Tibial artery (tissue), 4 donors: ENCODE measurements around the gene MEIS3.

ENCODE experiments used
- DNase-seq, 2 donors: peaks; one replicate each; pipeline ENCODE4 v3.0.0-alpha.2; 2019
- H3K27ac ChIP-seq, 2 donors: fragments of 200-600 bp; sonication (generic) in 1 of 2; 1 replicate in 1 of 2; 2 replicates in 1 of 2; pipeline ENCODE4 v1.5.1; 2018 to 2019; ENCODE audit warnings: mild to moderate bottlenecking in 1 of 2
- H3K27me3 ChIP-seq, 2 donors: fragments of 200-600 bp; sonication (generic) in 1 of 2; one replicate each; pipeline versions ENCODE4 v1.5.1 to v1.6.0; 2016 to 2019
- H3K36me3 ChIP-seq, 3 donors: fragments of 200-600 bp; sonication (generic) in 2 of 3; one replicate each; pipeline ENCODE4 v1.5.1; 2016 to 2019; ENCODE audit warnings: mild to moderate bottlenecking in 2 of 3
- H3K4me1 ChIP-seq, 4 donors: fragments of 200-600 bp; sonication (generic) in 2 of 4; 1 replicate in 3 of 4; 2 replicates in 1 of 4; pipeline ENCODE4 v1.5.1; 2016 to 2019
- H3K4me3 ChIP-seq, 2 donors: fragments of 200-600 bp; sonication (generic) in 1 of 2; 1 replicate in 1 of 2; 2 replicates in 1 of 2; pipeline ENCODE4 v1.5.1; 2018 to 2019; ENCODE audit warnings: mild to moderate bottlenecking in 2 of 2
- H3K9me3 ChIP-seq, 3 donors: fragments of 200-600 bp; sonication (generic) in 1 of 3; one replicate each; pipeline ENCODE4 v1.5.1; 2016 to 2019
- intact Hi-C: fragments of 100-400 bp; cut with DNase I; formaldehyde crosslinking; loops from one replicate; pipeline ENCODE4 v1.15.0; 2023; ENCODE audit warnings: low total_unique reads
- TF ChIP-seq, protein P1 (sequence below), 2 experiments: fragments of 200-600 bp in 1 of 2; fragments of 450-650 bp in 1 of 2; IDR thresholded peaks; one replicate each; pipeline ENCODE4 v1.5.1; 2017 to 2019; ENCODE audit warnings: antibody characterized with exemption in 2 of 2, mild to moderate bottlenecking in 1 of 2, moderate library complexity in 1 of 2

MEIS3 gene

DNA sequence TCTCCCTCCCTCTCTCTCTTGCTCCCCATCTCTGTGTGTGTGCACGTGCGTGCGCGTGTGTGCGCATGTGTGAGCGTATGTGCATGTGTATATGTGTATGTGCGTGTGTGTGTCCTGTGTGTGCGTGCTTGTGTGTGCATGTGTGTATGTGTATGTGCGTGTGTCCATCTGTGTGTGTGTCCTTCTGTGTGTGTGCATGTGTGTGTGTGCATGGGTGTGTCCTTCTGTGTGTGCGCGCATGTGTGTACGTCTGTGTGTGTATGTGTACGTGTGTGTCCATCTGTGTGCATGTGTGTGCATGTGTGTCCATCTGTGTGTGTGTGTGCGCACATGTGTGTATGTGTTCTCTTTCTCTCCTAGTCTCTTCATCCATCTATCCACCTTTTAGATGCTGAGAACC, 40.1 kb upstream of the MEIS3 start:
- DNase-seq: no peak
- H3K27ac ChIP-seq: no peak overlapping the region
- peaks cover 0 to 6% (median 3%) of the 10 kb centered on the region in 4 donors for H3K4me1 ChIP-seq
- H3K36me3 ChIP-seq: peaks cover 0 to 5% (median 0%) of the 10 kb centered on the region in 3 donors
- peaks cover 2 to 20% (median 11%) of the 10 kb centered on the region in 3 donors for H3K9me3 ChIP-seq
- intact Hi-C loops: no loop called here
- TF ChIP-seq, protein P1, sequence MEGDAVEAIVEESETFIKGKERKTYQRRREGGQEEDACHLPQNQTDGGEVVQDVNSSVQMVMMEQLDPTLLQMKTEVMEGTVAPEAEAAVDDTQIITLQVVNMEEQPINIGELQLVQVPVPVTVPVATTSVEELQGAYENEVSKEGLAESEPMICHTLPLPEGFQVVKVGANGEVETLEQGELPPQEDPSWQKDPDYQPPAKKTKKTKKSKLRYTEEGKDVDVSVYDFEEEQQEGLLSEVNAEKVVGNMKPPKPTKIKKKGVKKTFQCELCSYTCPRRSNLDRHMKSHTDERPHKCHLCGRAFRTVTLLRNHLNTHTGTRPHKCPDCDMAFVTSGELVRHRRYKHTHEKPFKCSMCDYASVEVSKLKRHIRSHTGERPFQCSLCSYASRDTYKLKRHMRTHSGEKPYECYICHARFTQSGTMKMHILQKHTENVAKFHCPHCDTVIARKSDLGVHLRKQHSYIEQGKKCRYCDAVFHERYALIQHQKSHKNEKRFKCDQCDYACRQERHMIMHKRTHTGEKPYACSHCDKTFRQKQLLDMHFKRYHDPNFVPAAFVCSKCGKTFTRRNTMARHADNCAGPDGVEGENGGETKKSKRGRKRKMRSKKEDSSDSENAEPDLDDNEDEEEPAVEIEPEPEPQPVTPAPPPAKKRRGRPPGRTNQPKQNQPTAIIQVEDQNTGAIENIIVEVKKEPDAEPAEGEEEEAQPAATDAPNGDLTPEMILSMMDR (IDR thresholded peaks at IDR 0.05): no peak
- H3K4me3 ChIP-seq: no peak overlapping the region
- peaks cover 5 to 60% of the 10 kb centered on the region in 2 donors for H3K27me3 ChIP-seq

DNA sequence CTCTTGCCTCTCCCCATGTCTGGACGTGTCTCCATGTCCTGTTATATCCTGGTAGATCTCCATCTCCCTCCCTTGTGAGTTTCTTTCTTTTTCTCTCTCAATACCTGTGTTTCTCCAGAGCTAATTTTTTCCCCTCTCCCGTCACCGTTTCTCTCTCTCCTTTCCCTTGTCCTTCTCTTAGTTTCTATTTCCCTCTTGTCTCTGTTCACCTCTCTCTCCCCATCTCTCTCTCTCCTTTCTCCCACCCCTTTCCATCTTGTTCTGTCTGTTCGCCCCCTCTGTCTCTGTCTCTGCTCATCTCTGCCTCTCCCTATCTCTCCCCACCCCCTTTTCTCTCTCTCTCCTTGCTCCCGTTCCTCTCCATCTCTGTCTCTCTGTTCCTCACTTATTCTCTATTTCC, 39.3 kb upstream of the MEIS3 start:
- TF ChIP-seq, protein P1 (IDR thresholded peaks at IDR 0.05): no peak
- Histone ChIP-seq H3K36me3 (peaks cover 0 to 5% (median 0%) of the 10 kb centered on the region in 3 donors), H3K27ac (no peak overlapping the region), H3K4me3 (no peak overlapping the region), H3K4me1 (peaks cover 0 to 6% (median 3%) of the 10 kb centered on the region in 4 donors), H3K9me3 (peaks cover 2 to 20% (median 11%) of the 10 kb centered on the region in 3 donors), H3K27me3 (peaks cover 5 to 60% of the 10 kb centered on the region in 2 donors)
- intact Hi-C loops: no loop called here
- no peak for DNase-seq

DNA sequence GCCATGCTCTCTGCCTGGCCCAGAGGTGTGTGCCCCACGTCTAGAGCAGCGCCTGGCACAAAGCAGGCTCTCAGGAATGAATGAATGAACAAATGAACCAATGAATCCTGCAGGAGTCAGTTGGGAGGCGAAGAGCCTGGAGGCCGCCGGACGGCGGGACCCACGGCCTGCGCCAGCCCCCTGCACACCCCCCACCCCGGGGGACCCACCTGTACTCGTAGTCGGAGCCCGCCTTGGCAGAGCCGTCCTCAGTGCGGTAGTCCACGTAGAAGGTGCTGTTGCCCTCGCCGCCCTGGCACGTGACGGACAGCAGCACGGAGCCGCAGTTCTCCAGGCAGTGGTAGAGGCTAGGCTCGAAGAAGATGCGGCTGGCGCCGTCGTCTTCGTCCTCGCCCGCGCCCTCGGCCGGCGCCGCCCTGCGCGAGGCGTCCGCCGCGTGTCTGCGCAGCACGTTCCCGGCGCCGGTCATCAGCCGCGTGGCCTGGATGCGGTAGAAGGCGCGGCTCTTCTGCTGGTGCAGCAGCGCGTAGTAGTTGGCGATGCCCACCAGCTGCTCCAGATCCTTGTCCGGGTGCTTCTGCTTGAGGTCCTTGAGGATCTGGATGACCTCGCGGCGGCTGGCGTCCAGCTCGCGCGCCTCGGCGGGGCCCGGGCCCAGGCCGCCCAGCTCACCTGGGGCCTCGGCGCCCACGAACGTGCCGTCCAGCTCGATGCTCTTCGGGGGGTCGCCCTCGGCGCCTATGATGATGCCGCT, 37.6 kb upstream of the MEIS3 start:
- TF ChIP-seq, protein P1 (IDR thresholded peaks at IDR 0.05): no peak
- Histone ChIP-seq H3K36me3 (peaks cover 0 to 5% (median 0%) of the 10 kb centered on the region in 3 donors), H3K27me3 (peaks cover 5 to 60% of the 10 kb centered on the region in 2 donors), H3K4me1 (peaks cover 0 to 6% (median 3%) of the 10 kb centered on the region in 4 donors), H3K27ac (no peak overlapping the region), H3K9me3 (peaks cover 2 to 20% (median 11%) of the 10 kb centered on the region in 3 donors), H3K4me3 (no peak overlapping the region)
- intact Hi-C loops: no loop called here
- DNase-seq: no peak

DNA sequence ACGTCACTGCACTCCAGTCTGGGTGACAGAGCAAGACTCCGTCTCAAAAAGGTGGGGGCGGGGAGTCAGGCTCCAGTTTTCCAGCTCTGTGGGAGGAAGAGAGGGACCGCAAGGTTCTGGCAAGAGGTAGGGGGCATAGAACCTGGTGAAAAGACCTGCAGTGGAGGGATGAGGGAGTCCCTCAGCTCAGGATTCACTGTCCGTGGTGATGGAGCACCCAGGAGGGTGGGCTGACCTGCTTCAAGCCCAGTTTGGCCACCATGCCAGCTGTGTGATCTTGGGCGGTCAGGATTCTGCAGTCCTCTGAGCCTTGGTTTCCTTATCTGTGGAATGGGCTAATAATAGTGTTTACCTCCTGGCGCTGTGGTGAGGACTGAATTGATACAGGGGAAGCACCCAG, 31.2 kb upstream of the MEIS3 start:
- no peak overlapping the region for H3K27ac ChIP-seq
- no peak for DNase-seq
- peaks cover 0 to under 1% (median 0%) of the 10 kb centered on the region in 3 donors for H3K36me3 ChIP-seq
- peaks cover 0 to 19% (median 14%) of the 10 kb centered on the region in 4 donors for H3K4me1 ChIP-seq
- peaks cover 7 to 48% of the 10 kb centered on the region in 2 donors for H3K27me3 ChIP-seq
- TF ChIP-seq, protein P1 (IDR thresholded peaks at IDR 0.05): no peak
- intact Hi-C loops: no loop called here
- no peak overlapping the region for H3K4me3 ChIP-seq
- H3K9me3 ChIP-seq: peaks cover 0 to 9% (median 2%) of the 10 kb centered on the region in 3 donors

DNA sequence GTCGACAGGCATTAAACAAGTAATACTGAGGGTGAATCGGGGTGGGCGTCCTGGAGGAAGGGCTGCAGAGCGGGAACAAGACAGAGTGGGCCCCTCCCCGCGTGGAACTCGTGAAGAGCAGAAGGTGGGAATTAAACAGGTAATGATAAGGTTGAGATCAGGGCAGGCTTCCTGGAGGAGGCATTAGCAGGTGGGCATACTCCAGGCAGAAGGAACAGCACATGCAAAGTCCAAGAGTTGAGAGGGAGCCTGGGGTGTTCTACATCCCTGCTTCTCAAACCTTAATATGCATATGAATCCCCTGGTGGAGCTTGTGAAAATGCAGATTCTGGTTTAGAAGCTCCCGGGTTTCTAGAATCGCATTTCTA, 29.0 kb upstream of the MEIS3 start:
- no peak overlapping the region for H3K27ac ChIP-seq
- peaks cover 0 to 19% (median 14%) of the 10 kb centered on the region in 4 donors for H3K4me1 ChIP-seq
- no peaks in the 10 kb centered on the region for H3K36me3 ChIP-seq
- TF ChIP-seq, protein P1 (IDR thresholded peaks at IDR 0.05): no peak
- intact Hi-C loops: no loop called here
- H3K4me3 ChIP-seq: no peak overlapping the region
- peaks cover 7 to 70% of the 10 kb centered on the region in 2 donors for H3K27me3 ChIP-seq
- H3K9me3 ChIP-seq: peaks cover 0 to 4% (median 0%) of the 10 kb centered on the region in 3 donors
- DNase-seq: no peak
